HG03520 (cell line): ENCODE measurements around the gene ZC3H7A.
"Not testable (repeated sequence)": the region's sequence is repeated elsewhere in the genome, so short reads cannot be mapped to it uniquely, and the experiment has no call there.

Source experiments
- ATAC-seq: cut with Tn5 transposase; IDR thresholded peaks from one replicate; pipeline ENCODE4 v1.9.1; 2021; ENCODE audit warnings: mild to moderate bottlenecking, moderate library complexity; ENCODE audit not compliant: unreplicated experiment

Gene ZC3H7A

GRCh38 chr16:11800382-11800718 is 3.3 kb upstream of the ZC3H7A start:
- ATAC-seq = no peak

DNA sequence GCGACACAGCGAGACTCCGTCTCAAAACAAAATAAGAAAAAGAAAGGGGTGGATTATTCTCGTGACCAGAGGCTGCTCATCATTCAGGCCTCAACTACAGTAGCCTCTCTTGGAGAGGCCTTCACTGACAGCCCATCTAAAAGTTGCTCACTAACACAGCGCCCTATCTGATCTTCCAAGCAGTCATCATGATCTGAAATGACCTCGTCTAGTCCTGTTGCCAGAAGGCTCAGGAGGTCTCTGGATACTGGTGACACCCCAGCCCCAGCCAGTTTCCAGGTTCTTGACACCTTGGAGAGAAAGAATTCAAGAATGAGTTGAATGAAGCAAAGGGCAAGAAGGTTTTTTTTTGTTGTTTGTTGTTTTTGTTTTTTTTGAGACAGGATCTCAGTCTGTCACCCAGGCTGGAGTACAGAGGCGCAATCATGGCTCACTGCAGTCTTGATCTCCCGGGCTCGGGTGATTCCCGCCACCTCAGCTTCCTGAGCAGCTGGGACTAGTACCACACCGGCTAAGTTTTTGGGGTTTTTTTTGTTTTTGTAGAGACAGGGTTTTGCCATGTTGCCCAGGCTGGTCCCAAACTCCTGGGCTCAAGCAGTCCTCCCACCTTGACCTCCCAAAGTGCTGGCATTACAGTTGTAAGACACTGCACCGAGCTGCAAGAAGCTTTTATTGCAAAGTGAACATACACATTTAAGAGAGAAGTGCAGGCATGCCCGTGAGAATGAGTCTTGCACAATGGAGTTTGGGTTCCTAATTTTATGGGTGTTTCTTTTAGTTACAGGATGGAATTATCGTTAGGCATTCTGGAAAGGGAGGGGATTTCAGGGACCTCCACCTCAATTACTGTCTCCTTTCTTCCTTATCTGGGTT is 2.7 kb upstream of the ZC3H7A start:
- no peak for ATAC-seq

- no peak for ATAC-seq
Measured at GRCh38 chr16:11799017-11799381, 1.9 kb upstream of the ZC3H7A start.

DNA sequence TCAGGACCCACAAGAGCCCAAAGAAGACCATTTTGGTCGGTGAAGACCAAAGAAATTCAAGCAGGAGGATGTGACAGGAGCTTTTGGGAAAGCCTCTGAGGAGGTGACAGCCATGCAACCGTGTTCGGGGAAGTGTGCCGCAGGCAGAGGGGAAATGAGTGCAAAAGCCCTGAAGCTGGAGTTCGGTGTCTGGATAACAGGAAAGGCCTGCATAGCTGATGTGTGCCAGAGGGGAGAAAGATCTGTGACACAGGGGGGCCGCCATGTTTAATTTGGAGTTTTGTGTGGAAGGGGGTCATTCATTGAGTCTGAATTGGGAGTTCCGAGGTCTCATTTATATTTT is 870 bp upstream of the ZC3H7A start:
- ATAC-seq = no peak

GRCh38 chr16:11796227-11797165 is 562 bp downstream of the ZC3H7A start:
- peak; percentile 14 for ATAC-seq

- no peak for ATAC-seq
Measured at GRCh38 chr16:11795887-11796226, 1.2 kb downstream of the ZC3H7A start.

DNA sequence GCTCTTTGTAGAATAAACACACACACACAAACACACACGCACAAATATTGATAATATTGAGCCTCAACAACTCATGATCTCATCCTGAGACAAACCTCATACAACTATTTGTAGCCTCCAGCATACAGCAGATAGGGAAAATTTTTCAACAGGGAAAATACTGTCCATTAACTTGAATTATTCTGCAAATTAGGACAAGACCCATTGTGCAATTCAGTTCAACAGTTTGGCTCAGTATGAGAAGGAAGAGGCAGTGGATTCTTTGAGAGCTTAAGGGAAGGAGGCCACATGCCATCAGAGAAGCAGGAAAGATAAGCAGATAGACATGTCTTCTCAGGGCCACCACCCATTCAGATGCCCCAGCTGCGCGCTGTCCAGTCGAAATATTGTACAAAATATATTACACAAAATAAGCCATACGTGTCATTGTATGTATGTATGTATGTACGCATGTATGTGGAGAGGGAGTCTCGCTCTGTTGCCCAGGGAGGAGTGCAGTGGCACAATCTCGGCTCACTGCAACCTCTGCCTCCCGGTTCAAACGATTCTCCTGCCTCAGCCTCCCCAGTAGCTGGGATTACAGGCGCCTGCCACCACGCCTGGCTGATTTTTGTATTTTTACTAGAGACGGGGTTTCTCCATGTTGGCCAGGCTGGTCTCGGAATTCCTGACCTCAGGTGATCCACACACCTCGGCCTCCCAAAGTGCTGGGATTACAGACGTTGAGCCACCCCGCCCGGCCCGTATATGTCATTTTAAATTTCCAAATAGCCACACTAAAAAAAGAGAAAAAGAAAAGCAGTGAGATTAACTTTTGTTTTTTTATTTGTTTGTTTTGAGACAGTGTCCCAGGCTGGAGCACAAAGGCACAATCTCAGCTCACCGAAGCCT is 1.8 kb downstream of the ZC3H7A start:
- ATAC-seq = no peak

GRCh38 chr16:11794447-11794846 is 2.6 kb downstream of the ZC3H7A start:
- no peak for ATAC-seq

- no peak for ATAC-seq
Measured at GRCh38 chr16:11793840-11794239, 3.2 kb downstream of the ZC3H7A start.

DNA sequence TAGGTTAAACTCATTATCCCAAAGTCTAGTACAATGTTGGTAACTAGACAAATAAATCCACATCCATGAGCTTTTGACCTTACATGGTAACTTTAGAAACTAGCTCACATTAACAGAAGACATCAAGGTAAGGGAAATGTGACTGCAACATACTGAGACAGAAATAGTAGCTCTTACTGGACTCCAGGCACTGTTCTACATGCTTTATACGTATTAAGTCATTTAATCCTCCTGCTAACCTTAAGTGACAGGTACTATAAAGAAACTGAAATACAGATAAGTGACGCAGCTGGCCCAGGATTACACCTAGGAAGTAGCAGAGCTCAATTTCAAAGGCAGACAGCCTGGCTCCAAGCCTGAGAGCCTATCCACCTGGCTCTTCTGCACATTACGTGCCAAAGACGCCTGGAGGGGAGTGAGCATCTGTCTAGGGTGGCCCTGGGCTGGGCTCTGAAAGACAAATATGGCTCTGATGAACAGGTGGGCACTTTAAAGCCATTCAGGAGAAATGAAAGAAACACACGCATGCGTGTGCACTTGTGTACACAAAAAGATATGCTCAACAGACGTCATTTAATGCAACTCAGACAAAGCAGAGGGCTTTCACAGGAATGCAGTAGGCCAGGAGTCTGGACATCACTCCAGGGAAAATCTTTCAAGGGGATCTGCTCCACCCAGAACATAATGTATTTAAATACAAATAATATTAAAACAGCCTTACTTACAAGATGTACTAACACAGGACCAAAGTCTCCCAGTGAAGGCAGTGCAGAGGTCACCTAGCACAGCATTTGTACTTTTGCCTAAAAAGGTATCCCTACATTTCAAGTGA is 4.4 kb downstream of the ZC3H7A start:
- no peak for ATAC-seq

DNA sequence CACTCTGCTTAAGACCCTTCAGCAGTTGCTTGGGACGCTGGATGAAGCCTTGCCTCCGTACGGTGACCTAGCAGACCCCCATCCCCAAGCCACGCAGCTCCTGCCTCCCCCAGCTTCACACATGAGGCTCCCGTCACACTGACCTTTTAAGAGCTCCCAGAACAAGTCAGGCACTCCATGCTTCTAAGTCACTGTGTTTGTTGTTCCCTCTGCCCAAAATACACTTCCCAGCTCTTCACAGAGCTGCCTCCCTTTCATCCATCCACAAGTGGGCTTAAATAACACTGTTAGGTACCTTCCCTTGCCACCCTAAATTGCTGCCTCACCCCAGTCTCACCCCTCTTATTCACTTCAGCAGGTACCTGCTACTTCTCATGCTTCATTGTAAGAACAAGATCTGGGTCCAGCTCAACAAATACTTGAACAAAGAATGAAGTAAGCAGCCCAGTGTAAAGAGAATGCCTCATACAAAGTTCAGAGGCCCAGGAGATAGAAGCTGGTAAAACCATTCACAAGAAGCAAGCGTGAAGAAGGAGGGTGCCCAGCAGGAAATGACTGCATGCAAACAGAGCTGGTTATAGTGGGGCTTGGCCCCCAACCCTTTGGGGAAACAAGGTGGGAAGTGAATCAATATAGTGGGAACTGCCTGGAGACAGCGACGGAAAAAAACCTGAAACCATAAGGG is 5.8 kb downstream of the ZC3H7A start:
- ATAC-seq = no peak

DNA sequence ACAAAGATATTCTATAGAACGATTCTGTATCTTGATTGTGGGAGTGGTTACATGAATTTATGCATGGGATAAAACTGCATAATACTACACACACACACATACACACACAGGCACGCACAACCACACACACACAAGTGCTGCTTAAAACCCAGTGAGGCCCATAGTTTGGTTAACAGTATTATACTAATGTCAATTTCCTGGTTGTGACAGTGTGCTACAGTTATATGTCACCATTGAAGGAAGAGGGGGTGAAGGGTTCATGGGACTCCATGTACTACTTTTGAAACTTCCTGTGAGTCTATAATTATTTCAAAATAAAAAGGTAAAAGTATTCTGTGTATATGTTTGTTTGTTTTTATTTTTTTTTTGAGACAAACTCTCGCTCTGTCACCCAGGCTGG is 8.1 kb downstream of the ZC3H7A start:
- ATAC-seq = no peak

GRCh38 chr16:11784980-11785599 is 12.0 kb downstream of the ZC3H7A start:
- not testable (repeated sequence) for ATAC-seq

- ATAC-seq = not testable (repeated sequence)
Measured at GRCh38 chr16:11784381-11784780, 12.7 kb downstream of the ZC3H7A start.

GRCh38 chr16:11784038-11784369 is 13.1 kb downstream of the ZC3H7A start:
- ATAC-seq = no peak

DNA sequence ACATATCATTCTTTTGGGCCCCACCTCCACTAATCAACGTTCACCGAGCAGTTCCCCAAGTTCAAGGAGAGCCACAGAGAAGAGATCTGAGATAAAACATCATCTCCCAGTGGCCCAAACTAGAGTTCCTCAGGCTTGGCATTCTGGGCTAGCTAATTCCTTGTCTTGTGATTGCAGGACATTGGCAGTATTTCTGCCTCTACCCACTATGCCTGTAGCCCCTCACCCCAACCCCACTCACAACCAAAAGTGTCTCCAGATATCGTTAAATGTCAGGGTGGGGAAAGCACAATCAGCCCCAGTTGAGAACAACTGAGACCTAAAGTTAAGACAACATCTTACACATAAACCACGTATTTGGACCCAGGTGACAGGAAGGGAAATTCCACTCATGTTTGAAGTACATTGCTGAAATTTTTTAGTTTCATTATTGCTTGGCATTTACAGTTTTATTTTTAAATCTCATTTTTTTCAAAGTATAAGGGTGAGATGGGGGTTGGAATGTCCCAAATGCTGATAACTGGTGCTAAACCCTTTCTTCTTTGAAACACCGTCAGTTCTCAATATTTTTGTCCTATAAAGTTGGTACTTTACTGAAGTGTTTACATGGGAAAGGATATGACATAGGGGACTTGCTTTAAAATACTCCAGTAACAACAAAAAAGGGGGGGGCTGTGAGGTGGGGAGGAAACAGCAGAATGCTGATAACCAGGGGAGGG is 13.6 kb downstream of the ZC3H7A start:
- ATAC-seq = peak; percentile 43

DNA sequence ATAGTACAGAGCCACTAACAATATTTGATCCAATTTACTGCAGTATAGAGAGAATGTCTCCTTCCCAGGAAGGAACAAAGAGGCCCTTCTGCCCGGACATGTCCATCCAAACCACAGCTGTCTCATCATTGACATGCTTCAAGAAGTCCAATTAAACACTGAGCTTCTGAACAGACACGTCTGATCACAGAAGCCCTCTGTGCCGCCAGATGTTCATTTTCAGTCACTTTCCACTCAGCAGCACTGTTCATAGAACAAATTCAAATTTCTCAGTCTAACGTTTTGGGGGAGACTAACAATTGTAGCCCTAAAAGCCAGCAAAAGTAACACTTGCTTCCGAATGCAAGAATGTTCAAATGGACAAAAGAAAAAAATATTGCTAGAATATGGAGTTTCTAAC is 15.3 kb downstream of the ZC3H7A start:
- no peak for ATAC-seq

- no peak for ATAC-seq
Measured at GRCh38 chr16:11780991-11781680, 15.9 kb downstream of the ZC3H7A start.
